Esophagus muscularis mucosa (tissue), 4 donors: ENCODE data around the gene SEMA3D.

Experiments
- CTCF ChIP-seq, 3 experiments: fragments of 200-600 bp in 2 of 3; fragments of 450-650 bp in 1 of 3; sonication (generic) in 2 of 3; IDR thresholded peaks; one replicate each; pipeline ENCODE4 v1.5.1; 2017 to 2019; ENCODE audit warnings: antibody characterized with exemption in 3 of 3, mild to moderate bottlenecking in 2 of 3, moderate library complexity in 1 of 3
- EP300 ChIP-seq: sonication (generic); formaldehyde crosslinking; IDR thresholded peaks from one replicate; pipeline ENCODE4 v1.6.1; 2017; ENCODE audit warnings: antibody characterized with exemption
- POLR2A ChIP-seq: fragments of 450-650 bp; IDR thresholded peaks from one replicate; pipeline ENCODE4 v1.6.1; 2017; ENCODE audit warnings: antibody characterized with exemption, moderate library complexity, mild to moderate bottlenecking, low read depth
- POLR2AphosphoS5 ChIP-seq, 2 donors: sonication (generic); formaldehyde crosslinking; IDR thresholded peaks; one replicate each; pipeline ENCODE4 v1.6.1; 2017; ENCODE audit warnings: antibody characterized with exemption in 2 of 2

- TF ChIP-seq EP300 (no peak), CTCF (IDR thresholded peaks at IDR 0.05) (no peak), POLR2A (no peak), POLR2AphosphoS5 (IDR thresholded peaks at IDR 0.05) (no peak)
Observed at GRCh38 chr7:85095366-85095765, 91.5 kb downstream of the SEMA3D start.
